PC-3 (cell line): ENCODE results near the gene LGR4. TPM values are rescaled to one million over a fixed set of nuclear protein-coding genes. Genes with fewer than 3 reads are reported as not detected.

ENCODE experiments used
- ATAC-seq: fragments of 200-7000 bp; cut with Tn5 transposase; 2 replicates; pipeline ENCODE4 v1.9.1; 2020; ENCODE audit warnings: mild to moderate bottlenecking, moderate library complexity
- BruUV-seq: library from RNA; stranded (reverse); fragments of 400-500 nt; replicated peaks from 2 replicates; lab custom pipeline; 2021; lab: Mats Ljungman, UMichigan
- CTCF ChIA-PET: fragments of 300-600 bp; sonication (Branson Sonifier 250); formaldehyde crosslinking; loops from one replicate; lab custom pipeline; 2022; ENCODE audit warnings: antibody characterized with exemption; lab: Charles Lee
- POLR2A ChIA-PET: fragments of 300-600 bp; sonication (Branson Sonifier 250); formaldehyde crosslinking; loops from one replicate; lab custom pipeline; 2022; ENCODE audit warnings: antibody characterized with exemption; ENCODE audit not compliant: unreplicated experiment; lab: Charles Lee
- DNase-seq: peaks from one replicate; pipeline ENCODE4 v3.0.0-alpha.2; 2015
- H2AFZ ChIP-seq: fragments of 300-600 bp; sonication (generic); 2 replicates; pipeline ENCODE4 v1.6.0; 2016; ENCODE audit warnings: antibody characterized with exemption, low read length
- H3F3A ChIP-seq: fragments of 300-600 bp; sonication (generic); one replicate; pipeline ENCODE4 v1.6.0; 2017; ENCODE audit warnings: antibody characterized with exemption, low read length, control low read depth, mild to moderate bottlenecking; ENCODE audit not compliant: unreplicated experiment
- H3K27ac ChIP-seq: fragments of 300-600 bp; sonication (generic); 2 replicates; pipeline ENCODE4 v1.5.1; 2016; ENCODE audit warnings: mild to moderate bottlenecking, low read length
- H3K27me3 ChIP-seq: fragments of 300-600 bp; sonication (generic); 2 replicates; pipeline ENCODE4 v1.6.1; 2016; ENCODE audit warnings: low read length, mixed read lengths
- H3K36me3 ChIP-seq: fragments of 300-600 bp; sonication (generic); 2 replicates; pipeline ENCODE4 v1.6.1; 2016; ENCODE audit warnings: low read depth, mixed run types, low read length, mixed read lengths
- H3K4me1 ChIP-seq: fragments of 300-600 bp; sonication (generic); 2 replicates; pipeline ENCODE4 v1.5.1; 2016; ENCODE audit warnings: low read length; ENCODE audit not compliant: insufficient read depth
- H3K4me2 ChIP-seq: fragments of 300-600 bp; sonication (generic); 2 replicates; pipeline ENCODE4 v1.6.0; 2016; ENCODE audit warnings: low read length
- H3K4me3 ChIP-seq: fragments of 300-600 bp; sonication (generic); 2 replicates; pipeline ENCODE4 v1.5.1; 2016; ENCODE audit warnings: mild to moderate bottlenecking, low read length, mixed read lengths
- H3K79me2 ChIP-seq: fragments of 300-600 bp; sonication (generic); 2 replicates; pipeline ENCODE4 v1.6.1; 2017; ENCODE audit warnings: low read length, mixed read lengths
- H3K9ac ChIP-seq: fragments of 300-600 bp; sonication (generic); 2 replicates; pipeline ENCODE4 v1.6.0; 2016; ENCODE audit warnings: mild to moderate bottlenecking, low read length
- H3K9me2 ChIP-seq: fragments of 300-600 bp; sonication (generic); replicated peaks from 2 replicates; pipeline ENCODE4 v1.6.1; 2016; ENCODE audit warnings: mixed run types, low read length, mixed read lengths
- H3K9me3 ChIP-seq: fragments of 300-600 bp; sonication (generic); 2 replicates; pipeline ENCODE4 v1.6.1; 2016; ENCODE audit warnings: low read length, mixed read lengths
- H4K20me1 ChIP-seq: fragments of 300-600 bp; sonication (generic); 2 replicates; pipeline ENCODE4 v1.6.1; 2016; ENCODE audit warnings: low read length, mixed read lengths
- EZH2 ChIP-seq: fragments of 300-600 bp; sonication (generic); IDR thresholded peaks from one replicate; pipeline ENCODE4 v1.6.1; 2017; ENCODE audit warnings: antibody characterized with exemption, mild to moderate bottlenecking, low read length; ENCODE audit not compliant: unreplicated experiment
- EZH2phosphoT487 ChIP-seq: fragments of 300-600 bp; sonication (generic); IDR thresholded peaks from 2 replicates; pipeline ENCODE4 v1.6.1; 2018; ENCODE audit warnings: mild to moderate bottlenecking, antibody characterized with exemption, low read length, borderline replicate concordance
- intact Hi-C: fragments of 100-400 bp; cut with micrococcal nuclease; formaldehyde crosslinking; loops from 2 replicates; pipeline ENCODE4 v1.9.0; 2023
- total RNA-seq: library from RNA; depleted of rRNA; stranded (reverse); fragments of >200 nt; gene quantifications from 2 replicates; pipeline ENCODE4 v1.2.3, GENCODE V29; 2014
- TF ChIP-seq, protein P1 (sequence below): fragments of 300-600 bp; sonication (generic); conservative IDR thresholded peaks from 2 replicates; pipeline ENCODE4 v1.5.1; 2017; ENCODE audit warnings: antibody characterized with exemption, low read depth, mild to moderate bottlenecking, low read length

Gene LGR4
- total RNA-seq, 1 experiment from 2014 or later = 13.5 TPM

- DNase-seq = no peak
- intact Hi-C loops = no loop called here
- no peaks in the 10 kb centered on the region for H3K27me3 ChIP-seq
- H3K4me2 ChIP-seq = no peak overlapping the region
- no peaks in the 10 kb centered on the region for H3K9me3 ChIP-seq
- no peak overlapping the region for H2AFZ ChIP-seq
- no peaks in the 10 kb centered on the region for H3K9me2 ChIP-seq
- 0 out of 2 replicates have a peak, but pooled peaks cover 6% of the 10 kb centered on the region for H3K4me1 ChIP-seq
- H3K27ac ChIP-seq = no peak overlapping the region
- H3K79me2 ChIP-seq = peaks cover 21% of the 10 kb centered on the region
- H4K20me1 ChIP-seq = no peaks in the 10 kb centered on the region
- BruUV-seq = no TSS peak
- ChIA-PET POLR2A (no interaction called here), CTCF (no interaction called here)
- H3K4me3 ChIP-seq = no peak overlapping the region
- no peak overlapping the region for H3K9ac ChIP-seq
- TF ChIP-seq EZH2 (no peak), EZH2phosphoT487 (no peak)
- TF ChIP-seq, protein P1, sequence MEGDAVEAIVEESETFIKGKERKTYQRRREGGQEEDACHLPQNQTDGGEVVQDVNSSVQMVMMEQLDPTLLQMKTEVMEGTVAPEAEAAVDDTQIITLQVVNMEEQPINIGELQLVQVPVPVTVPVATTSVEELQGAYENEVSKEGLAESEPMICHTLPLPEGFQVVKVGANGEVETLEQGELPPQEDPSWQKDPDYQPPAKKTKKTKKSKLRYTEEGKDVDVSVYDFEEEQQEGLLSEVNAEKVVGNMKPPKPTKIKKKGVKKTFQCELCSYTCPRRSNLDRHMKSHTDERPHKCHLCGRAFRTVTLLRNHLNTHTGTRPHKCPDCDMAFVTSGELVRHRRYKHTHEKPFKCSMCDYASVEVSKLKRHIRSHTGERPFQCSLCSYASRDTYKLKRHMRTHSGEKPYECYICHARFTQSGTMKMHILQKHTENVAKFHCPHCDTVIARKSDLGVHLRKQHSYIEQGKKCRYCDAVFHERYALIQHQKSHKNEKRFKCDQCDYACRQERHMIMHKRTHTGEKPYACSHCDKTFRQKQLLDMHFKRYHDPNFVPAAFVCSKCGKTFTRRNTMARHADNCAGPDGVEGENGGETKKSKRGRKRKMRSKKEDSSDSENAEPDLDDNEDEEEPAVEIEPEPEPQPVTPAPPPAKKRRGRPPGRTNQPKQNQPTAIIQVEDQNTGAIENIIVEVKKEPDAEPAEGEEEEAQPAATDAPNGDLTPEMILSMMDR = no peak
- no peak for ATAC-seq
- H3F3A ChIP-seq = no peaks in the 10 kb centered on the region
- H3K36me3 ChIP-seq = no peaks in the 10 kb centered on the region
Observed at GRCh38 chr11:27437829-27438594, 34.6 kb downstream of the LGR4 start.

DNA sequence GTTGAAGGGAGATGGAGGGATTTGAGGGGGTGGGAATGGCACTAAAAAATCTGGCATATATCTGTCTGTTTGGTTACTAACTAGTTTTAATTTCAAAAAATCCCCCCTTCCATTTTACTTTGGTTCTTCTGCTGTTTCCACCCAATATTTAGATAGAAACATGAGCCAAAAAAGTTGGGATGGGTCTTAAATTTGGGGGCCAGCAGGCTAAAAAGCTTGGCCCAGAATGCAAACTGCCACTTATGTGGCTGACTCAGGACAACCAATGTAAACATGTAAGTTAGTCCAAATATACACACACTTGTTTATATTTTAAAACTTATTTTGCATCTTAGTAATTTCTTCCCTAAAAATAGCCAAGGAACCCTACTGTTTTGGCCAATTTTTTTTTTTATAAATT is 35.7 kb downstream of the LGR4 start:
- Histone ChIP-seq H3K36me3 (no peaks in the 10 kb centered on the region), H3K4me1 (0 out of 2 replicates have a peak, but pooled peaks cover 6% of the 10 kb centered on the region), H3K27ac (no peak overlapping the region), H3K9ac (no peak overlapping the region), H3K9me2 (no peaks in the 10 kb centered on the region), H4K20me1 (no peaks in the 10 kb centered on the region), H3K9me3 (no peaks in the 10 kb centered on the region), H2AFZ (no peak overlapping the region), H3K79me2 (peaks cover 10% of the 10 kb centered on the region; the same call in 1 of the 2 replicates), H3K4me2 (no peak overlapping the region), H3K27me3 (no peaks in the 10 kb centered on the region), H3K4me3 (no peak overlapping the region), H3F3A (no peaks in the 10 kb centered on the region)
- CTCF ChIA-PET = no interaction called here
- TF ChIP-seq EZH2phosphoT487 = no peak
- TF ChIP-seq, protein P1 = no peak
- intact Hi-C loops = no loop called here
- no TSS peak for BruUV-seq
- no peak for DNase-seq
- POLR2A ChIA-PET = no interaction called here
- ATAC-seq = no peak

- ChIA-PET POLR2A (no interaction called here), CTCF (no interaction called here)
- Histone ChIP-seq H3K9me3 (no peaks in the 10 kb centered on the region), H3K9me2 (no peaks in the 10 kb centered on the region), H3K9ac (no peak overlapping the region), H3K4me3 (no peak overlapping the region), H2AFZ (no peak overlapping the region), H4K20me1 (no peaks in the 10 kb centered on the region), H3K27ac (no peak overlapping the region), H3K4me2 (no peak overlapping the region), H3K36me3 (no peaks in the 10 kb centered on the region), H3K27me3 (no peaks in the 10 kb centered on the region), H3F3A (no peaks in the 10 kb centered on the region), H3K4me1 (peaks cover 24% of the 10 kb centered on the region), H3K79me2 (peaks cover 10% of the 10 kb centered on the region; the same call in 1 of the 2 replicates)
- ATAC-seq (no peak), DNase-seq (no peak)
- BruUV-seq = no TSS peak
- intact Hi-C loops = no loop called here
- TF ChIP-seq EZH2 (no peak), EZH2phosphoT487 (no peak)
- TF ChIP-seq, protein P1 = no peak
Observed at GRCh38 chr11:27433742-27434141, 38.8 kb downstream of the LGR4 start.
